ENCODE data around the gene C4BPA. TPM values are rescaled to one million over a fixed set of nuclear protein-coding genes. Genes with fewer than 3 reads are reported as not detected.

The C4BPA gene
- total RNA-seq, 1 experiment from 2014 or later, result not detected

GRCh38 chr1:207124389-207124788, 20.4 kb downstream of the C4BPA start:
- no peak for DNase-seq
- Histone ChIP-seq H3K27ac (ENCODE audit: low read length) (no peak overlapping the region), H3K4me1 (ENCODE audit: insufficient read depth, low read length) (no peaks in the 10 kb centered on the region), H3K4me2 (ENCODE audit: low read length) (no peak overlapping the region), H3K4me3 (ENCODE audit: low read length) (no peak overlapping the region), H4K20me1 (ENCODE audit: low read length) (no peaks in the 10 kb centered on the region), H3K9ac (ENCODE audit: low read length) (no peak overlapping the region), H3K79me2 (ENCODE audit: low read length) (no peaks in the 10 kb centered on the region), H2AFZ (ENCODE audit: low read length) (no peak overlapping the region), H3K27me3 (ENCODE audit: low read length) (no peaks in the 10 kb centered on the region), H3F3A (ENCODE audit: low read length, unreplicated experiment) (no peaks in the 10 kb centered on the region), H3K36me3 (ENCODE audit: low read depth, low read length) (peaks cover 2% of the 10 kb centered on the region; the same call in 1 of the 2 replicates), H3K9me2 (replicated peaks; ENCODE audit: low read length) (no peaks in the 10 kb centered on the region), H3K9me3 (ENCODE audit: low read length) (peaks cover 9% of the 10 kb centered on the region)
- no TSS peak for BruUV-seq (replicated peaks)
- ChIA-PET CTCF (no interaction called here), POLR2A (ENCODE audit: unreplicated experiment) (interaction anchor here (0.6 to 0.7 kb wide), 2 partner anchors 18 to 197 kb away, joined by 5 read pairs; no protein-coding TSS in a partner anchor)
- TF ChIP-seq EZH2phosphoT487 (IDR thresholded peaks at IDR 0.05; ENCODE audit: borderline replicate concordance, low read length), result no peak
- no peak for TF ChIP-seq EZH2 (IDR thresholded peaks at IDR 0.05; ENCODE audit: low read length, unreplicated experiment)
- no peak for TF ChIP-seq CTCF (conservative IDR thresholded peaks at IDR 0.05; ENCODE audit: low read depth, low read length)
- intact Hi-C loops (cut with micrococcal nuclease), result no loop called here
- no peak for ATAC-seq

GRCh38 chr1:207128336-207128921, 24.4 kb downstream of the C4BPA start:
- CTCF ChIA-PET, result interaction anchor here (0.7 kb wide), 1 partner anchor 209 kb away, joined by 3 read pairs; no protein-coding TSS in a partner anchor
- Histone ChIP-seq H4K20me1 (ENCODE audit: low read length) (no peaks in the 10 kb centered on the region), H3K9ac (ENCODE audit: low read length) (no peak overlapping the region), H3K9me3 (ENCODE audit: low read length) (peaks cover 10% of the 10 kb centered on the region), H3K27me3 (ENCODE audit: low read length) (no peaks in the 10 kb centered on the region), H3K36me3 (ENCODE audit: low read depth, low read length) (peaks cover 3% of the 10 kb centered on the region; the same call in 1 of the 2 replicates), H3K9me2 (replicated peaks; ENCODE audit: low read length) (no peaks in the 10 kb centered on the region), H3F3A (ENCODE audit: low read length, unreplicated experiment) (no peaks in the 10 kb centered on the region), H3K79me2 (ENCODE audit: low read length) (no peaks in the 10 kb centered on the region), H3K4me1 (ENCODE audit: insufficient read depth, low read length) (no peaks in the 10 kb centered on the region), H3K27ac (ENCODE audit: low read length) (no peak overlapping the region), H3K4me3 (ENCODE audit: low read length) (no peak overlapping the region), H2AFZ (ENCODE audit: low read length) (no peak overlapping the region), H3K4me2 (ENCODE audit: low read length) (no peak overlapping the region)
- intact Hi-C loops (cut with micrococcal nuclease), result no loop called here
- BruUV-seq (replicated peaks), result no TSS peak
- DNase-seq (no peak), ATAC-seq (no peak)
- POLR2A ChIA-PET (ENCODE audit: unreplicated experiment), result no interaction called here
- TF ChIP-seq EZH2 (IDR thresholded peaks at IDR 0.05; ENCODE audit: low read length, unreplicated experiment), result no peak
- TF ChIP-seq EZH2phosphoT487 (IDR thresholded peaks at IDR 0.05; ENCODE audit: borderline replicate concordance, low read length), result no peak
- TF ChIP-seq CTCF (conservative IDR thresholded peaks at IDR 0.05; ENCODE audit: low read depth, low read length), result no peak

GRCh38 chr1:207129053-207129452, 25.0 kb downstream of the C4BPA start:
- H3K4me1 ChIP-seq (ENCODE audit: insufficient read depth, low read length), result no peaks in the 10 kb centered on the region
- no peaks in the 10 kb centered on the region for H3F3A ChIP-seq (ENCODE audit: low read length, unreplicated experiment)
- H3K9ac ChIP-seq (ENCODE audit: low read length), result no peak overlapping the region
- H3K4me2 ChIP-seq (ENCODE audit: low read length), result no peak overlapping the region
- intact Hi-C loops (cut with micrococcal nuclease), result no loop called here
- peaks cover 3% of the 10 kb centered on the region; the same call in 1 of the 2 replicates for H3K36me3 ChIP-seq (ENCODE audit: low read depth, low read length)
- H4K20me1 ChIP-seq (ENCODE audit: low read length), result no peaks in the 10 kb centered on the region
- no peak for TF ChIP-seq EZH2phosphoT487 (IDR thresholded peaks at IDR 0.05; ENCODE audit: borderline replicate concordance, low read length)
- no peak for TF ChIP-seq EZH2 (IDR thresholded peaks at IDR 0.05; ENCODE audit: low read length, unreplicated experiment)
- TF ChIP-seq CTCF (conservative IDR thresholded peaks at IDR 0.05; ENCODE audit: low read depth, low read length), result no peak
- no TSS peak for BruUV-seq (replicated peaks)
- H2AFZ ChIP-seq (ENCODE audit: low read length), result no peak overlapping the region
- H3K9me2 ChIP-seq (replicated peaks; ENCODE audit: low read length), result no peaks in the 10 kb centered on the region
- peaks cover 10% of the 10 kb centered on the region for H3K9me3 ChIP-seq (ENCODE audit: low read length)
- H3K79me2 ChIP-seq (ENCODE audit: low read length), result no peaks in the 10 kb centered on the region
- no peak overlapping the region for H3K27ac ChIP-seq (ENCODE audit: low read length)
- DNase-seq, result no peak
- no peak overlapping the region for H3K4me3 ChIP-seq (ENCODE audit: low read length)
- ChIA-PET POLR2A (ENCODE audit: unreplicated experiment) (no interaction called here), CTCF (interaction anchor here (0.7 kb wide), 1 partner anchor 210 kb away, joined by 3 read pairs; no protein-coding TSS in a partner anchor)
- no peak for ATAC-seq
- no peaks in the 10 kb centered on the region for H3K27me3 ChIP-seq (ENCODE audit: low read length)
